Lung (tissue), 12 donors: ENCODE results near the gene RACGAP1. TPM values are rescaled to one million over a fixed set of nuclear protein-coding genes. Genes with fewer than 3 reads are reported as not detected.

Source experiments
- ATAC-seq: fragments of 200-7000 bp; cut with Tn5 transposase; one replicate; pipeline ENCODE4 v1.9.1; 2020; ENCODE audit warnings: moderate number of reproducible peaks; ENCODE audit not compliant: insufficient read depth, low FRiP score
- DNase-seq, 3 donors: peaks; one replicate each; pipeline ENCODE4 v3.0.0-alpha.2; 2013 to 2017
- H3K27ac ChIP-seq, 2 donors: one replicate each; pipeline ENCODE4 v1.5.1; 2013; ENCODE audit warnings: mild to moderate bottlenecking in 2 of 2, moderate library complexity in 2 of 2, control low read depth in 1 of 2, inconsistent platforms in 1 of 2, low read depth in 1 of 2, low read length in 1 of 2
- H3K27me3 ChIP-seq, 3 donors: one replicate each; pipeline ENCODE4 v1.5.1; 2013; ENCODE audit warnings: low read length in 2 of 3; ENCODE audit not compliant: control insufficient read depth in 3 of 3, insufficient read depth in 3 of 3
- H3K36me3 ChIP-seq, 4 donors: one replicate each; pipeline ENCODE4 v1.5.1; 2013; ENCODE audit warnings: low read length in 4 of 4, mild to moderate bottlenecking in 1 of 4, moderate library complexity in 1 of 4; ENCODE audit not compliant: control insufficient read depth in 4 of 4, insufficient read depth in 4 of 4
- H3K4me1 ChIP-seq, 5 donors: one replicate each; pipeline ENCODE4 v1.5.1; 2013; ENCODE audit warnings: low read length in 5 of 5, mild to moderate bottlenecking in 2 of 5, moderate library complexity in 1 of 5; ENCODE audit not compliant: control insufficient read depth in 5 of 5, insufficient read depth in 5 of 5
- H3K4me3 ChIP-seq: one replicate; pipeline ENCODE4 v1.5.1; 2013; ENCODE audit warnings: mild to moderate bottlenecking, control low read depth, moderate library complexity
- H3K9ac ChIP-seq, 2 donors: one replicate each; pipeline ENCODE4 v1.5.1; 2013; ENCODE audit warnings: low read length in 2 of 2, control low read depth in 1 of 2; ENCODE audit not compliant: insufficient read depth in 1 of 2
- H3K9me3 ChIP-seq, 4 donors: one replicate each; pipeline ENCODE4 v1.5.1; 2013; ENCODE audit warnings: low read length in 3 of 4, mild to moderate bottlenecking in 1 of 4, moderate library complexity in 1 of 4; ENCODE audit not compliant: control insufficient read depth in 4 of 4, insufficient read depth in 3 of 4
- CTCF ChIP-seq: IDR thresholded peaks from 2 replicates; pipeline ENCODE4 v1.5.1; 2012; ENCODE audit warnings: mild to moderate bottlenecking; ENCODE audit errors: control extremely low read depth, extremely low read depth
- WGBS, 2 donors: extraction: QIAGEN DNeasy Blood & Tissue Kit; methylation state at CpG; one replicate each; pipeline ENCODE4 v1.1.7; 2013; 5-methylcytosine and 5-hydroxymethylcytosine counted together
- polyA plus RNA-seq, 2 donors: library from polyadenylated mRNA; stranded (reverse); fragments of 200-250 nt; gene quantifications; one replicate each; pipeline ENCODE4 v1.2.1, GENCODE V29; 2013
- total RNA-seq, 2 donors: library from RNA; depleted of rRNA in 1 of 2; stranded (reverse); fragments of >200 nt in 1 of 2; gene quantifications; one replicate each; pipeline ENCODE4 v1.2.1, GENCODE V29; 2014 to 2021
- donor health status: control.
- donor health status: control.
- donor health status: Bipolar disorder and iron deficiency.
- donor health status: healthy.
- donor health status: DM: yes; HTN: yes; CAD: no.

RACGAP1 gene
- total and polyA plus RNA-seq, 4 donors, result 3.8 to 26.8 (median 10.2) TPM

- Histone ChIP-seq H3K9me3 (no peaks in the 10 kb centered on the region), H3K4me3 (no peak overlapping the region), H3K27me3 (peaks cover 0 to 12% (median 6%) of the 10 kb centered on the region in 3 donors), H3K4me1 (peaks cover 0 to 11% (median 5%) of the 10 kb centered on the region in 5 donors), H3K9ac (no peak overlapping the region), H3K36me3 (peaks cover 0 to 6% (median 1%) of the 10 kb centered on the region in 4 donors), H3K27ac (no peak overlapping the region)
- no peak for ATAC-seq
- WGBS, 2 donors, result 65 to 67% methylated on average over 4 of the region's 4 CpGs
- no peak for TF ChIP-seq CTCF
- no peak for DNase-seq
These were observed 34.8 kb upstream of the RACGAP1 start for GRCh38 chr12:50060120-50060468.

GRCh38 chr12:50059440-50060119, 34.3 kb upstream of the RACGAP1 start:
- Histone ChIP-seq H3K36me3 (peaks cover 0 to 6% (median 1%) of the 10 kb centered on the region in 4 donors), H3K4me1 (peaks cover 0 to 11% (median 5%) of the 10 kb centered on the region in 5 donors), H3K9me3 (no peaks in the 10 kb centered on the region), H3K4me3 (no peak overlapping the region), H3K9ac (no peak overlapping the region), H3K27me3 (peaks cover 0 to 12% (median 6%) of the 10 kb centered on the region in 3 donors), H3K27ac (no peak overlapping the region)
- 35 to 60% methylated on average over 12 of the region's 12 CpGs for WGBS, 2 donors
- DNase-seq, result no peak
- ATAC-seq, result no peak
- TF ChIP-seq CTCF, result no peak

- 90 to 92% methylated on average over 15 of the region's 15 CpGs for WGBS, 2 donors
- no peak for DNase-seq
These were observed 33.5 kb upstream of the RACGAP1 start for GRCh38 chr12:50058743-50059312.

More at GRCh38 chr12:50058743-50059312, 33.5 kb upstream of the RACGAP1 start:
- Histone ChIP-seq H3K27me3 (peaks cover 0 to 12% (median 6%) of the 10 kb centered on the region in 3 donors), H3K9me3 (no peaks in the 10 kb centered on the region), H3K27ac (no peak overlapping the region), H3K36me3 (peaks cover 0 to 6% (median 1%) of the 10 kb centered on the region in 4 donors), H3K4me3 (no peak overlapping the region), H3K4me1 (peaks cover 0 to 11% (median 5%) of the 10 kb centered on the region in 5 donors), H3K9ac (no peak overlapping the region)
- TF ChIP-seq CTCF, result no peak
- ATAC-seq, result no peak
